AG08396 (cell line): ENCODE measurements around the gene ADGRL2.

Source experiments
- DNase-seq: peaks from one replicate; pipeline ENCODE4 v3.0.0; 2012; ENCODE audit warnings: low spot score, mixed read lengths

ADGRL2 gene

DNA sequence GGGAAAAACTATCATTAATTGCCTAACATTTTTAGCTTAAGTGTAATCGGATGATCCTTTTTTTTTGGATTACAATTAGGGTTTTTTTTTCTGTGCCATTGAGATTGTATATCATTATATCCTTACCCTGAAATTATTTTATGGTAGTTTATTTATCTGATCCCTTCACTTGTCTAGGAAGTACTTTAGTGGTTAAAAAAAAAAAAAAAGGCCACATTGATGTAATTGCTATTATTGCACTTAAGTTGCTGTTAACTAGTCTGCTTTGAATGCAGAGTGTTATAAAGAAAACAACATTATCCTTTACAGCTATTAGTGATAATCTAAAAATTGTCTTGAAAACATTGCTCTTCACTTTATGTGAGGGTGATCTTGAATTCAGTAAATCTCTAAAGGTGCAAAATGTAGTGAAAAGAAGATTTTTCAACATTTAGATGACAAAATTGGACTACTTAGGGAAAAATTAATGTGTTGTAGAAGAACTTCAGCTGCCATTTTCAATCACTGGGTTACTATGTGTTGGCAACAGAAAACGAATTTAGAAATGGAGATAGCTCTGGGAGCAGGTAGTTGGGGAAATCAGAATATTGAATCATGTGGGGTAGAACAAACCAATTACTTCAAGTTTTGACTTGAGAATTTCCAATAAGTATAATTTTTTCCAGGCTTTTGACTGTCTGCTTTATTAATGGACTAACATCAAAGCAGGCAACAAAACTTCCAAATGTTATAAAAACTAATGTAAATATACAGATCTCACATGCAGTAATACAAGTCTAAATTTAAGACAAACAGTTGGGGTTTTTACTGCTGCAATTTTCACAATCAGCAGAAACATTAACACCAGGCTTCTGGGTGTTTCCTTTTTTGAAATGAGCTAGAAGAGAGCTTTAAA, 5.0 kb downstream of the ADGRL2 start:
- no peak for DNase-seq

DNA sequence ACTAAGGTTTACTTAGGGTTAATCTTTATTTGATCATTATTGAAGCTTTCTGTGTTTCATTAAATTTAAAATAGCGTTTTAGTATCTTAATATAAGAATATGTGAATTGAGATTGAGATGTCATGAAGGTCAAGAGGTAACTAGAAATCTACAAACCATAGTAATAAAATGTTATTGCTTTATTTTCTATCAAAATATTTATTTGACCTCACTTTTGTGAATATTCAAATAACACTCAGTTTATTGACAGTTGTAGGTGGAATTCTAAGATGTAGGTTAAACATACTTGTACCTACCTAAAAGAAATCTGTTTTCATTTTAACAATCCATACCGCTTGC, 5.7 kb downstream of the ADGRL2 start:
- no peak for DNase-seq

DNA sequence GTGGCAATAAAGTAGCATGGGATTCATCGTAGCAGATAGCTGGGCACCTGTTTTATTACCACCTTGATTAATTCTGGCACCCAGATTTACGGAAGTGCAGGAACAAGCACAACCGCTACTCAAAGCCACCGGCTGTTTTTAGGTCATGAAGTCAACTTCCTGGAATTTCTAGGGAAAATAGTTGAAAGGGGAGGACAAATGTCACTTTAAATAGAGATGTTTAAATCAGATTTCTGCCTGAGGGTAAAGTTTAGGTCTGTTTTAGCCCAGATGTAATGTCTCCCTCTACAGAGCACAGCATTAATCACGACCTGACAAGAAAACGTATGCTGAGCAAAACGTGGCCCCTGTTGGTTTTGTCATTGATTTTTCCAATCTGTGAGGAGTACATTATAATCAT, 8.0 kb downstream of the ADGRL2 start:
- DNase-seq = no peak

DNA sequence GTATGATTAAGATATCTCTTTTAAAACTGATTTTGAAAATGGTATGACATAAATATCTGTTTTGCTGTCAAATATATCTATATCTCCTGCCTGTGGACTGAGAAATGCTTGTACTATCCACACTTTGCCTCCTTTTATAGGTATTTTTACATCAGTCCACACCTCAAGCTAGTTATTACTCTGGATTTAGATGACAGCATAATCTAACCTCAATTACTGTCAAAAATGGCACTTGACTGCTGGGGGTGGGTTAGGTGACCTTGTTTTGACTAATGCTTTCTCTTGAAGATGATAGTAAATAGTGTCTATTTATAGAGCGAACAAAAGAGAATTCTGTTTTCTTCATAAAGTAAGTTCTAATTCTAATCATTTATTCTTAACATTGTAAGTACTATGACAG, 9.1 kb downstream of the ADGRL2 start:
- no peak for DNase-seq

DNA sequence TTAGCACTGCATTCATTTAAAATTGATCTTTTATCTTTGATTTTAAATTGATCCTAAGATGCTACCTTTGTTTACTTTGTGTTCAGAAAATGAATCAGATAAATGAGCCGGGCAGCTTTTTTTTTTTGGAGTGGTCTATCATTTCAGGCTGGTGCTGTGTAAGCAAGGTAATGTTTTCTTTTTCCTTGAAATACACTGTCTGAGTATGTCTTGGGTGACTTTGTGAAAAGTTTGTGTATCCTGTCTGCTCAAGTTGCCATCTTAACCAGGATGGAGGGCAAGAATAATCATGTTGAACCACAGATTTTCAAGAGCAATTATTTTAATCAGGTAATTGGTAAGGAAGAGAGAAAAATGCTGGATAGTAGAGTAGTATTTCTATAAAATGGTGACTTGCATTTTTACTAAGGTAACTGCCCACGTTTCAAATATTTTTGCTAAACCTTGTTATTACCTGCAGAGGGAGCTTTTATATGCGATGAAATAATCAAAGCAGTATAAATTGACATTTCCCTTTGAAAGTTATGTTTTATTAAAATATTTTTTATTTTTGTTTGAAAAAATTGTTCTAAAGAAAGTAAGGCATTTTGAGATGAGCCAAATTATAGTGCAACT, 11.1 kb downstream of the ADGRL2 start:
- DNase-seq = no peak

DNA sequence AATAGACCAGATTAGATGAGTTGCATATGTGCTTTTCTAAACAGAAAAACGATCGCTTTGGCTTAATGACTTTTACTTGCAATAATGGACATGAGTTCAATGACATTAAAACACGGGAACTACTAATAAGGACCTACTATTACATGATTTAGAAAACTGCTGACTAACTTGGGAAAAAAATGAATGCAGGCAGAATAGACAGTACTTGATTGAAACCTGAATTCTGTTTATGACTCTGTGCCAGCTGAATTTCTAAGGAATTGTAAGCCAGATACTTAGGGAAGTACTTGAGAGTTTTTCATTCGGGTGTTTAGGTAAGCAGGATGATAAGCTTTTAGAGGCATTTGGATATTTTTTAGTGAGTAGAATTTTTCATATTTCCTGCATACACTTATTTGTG, 12.0 kb downstream of the ADGRL2 start:
- DNase-seq = no peak

DNA sequence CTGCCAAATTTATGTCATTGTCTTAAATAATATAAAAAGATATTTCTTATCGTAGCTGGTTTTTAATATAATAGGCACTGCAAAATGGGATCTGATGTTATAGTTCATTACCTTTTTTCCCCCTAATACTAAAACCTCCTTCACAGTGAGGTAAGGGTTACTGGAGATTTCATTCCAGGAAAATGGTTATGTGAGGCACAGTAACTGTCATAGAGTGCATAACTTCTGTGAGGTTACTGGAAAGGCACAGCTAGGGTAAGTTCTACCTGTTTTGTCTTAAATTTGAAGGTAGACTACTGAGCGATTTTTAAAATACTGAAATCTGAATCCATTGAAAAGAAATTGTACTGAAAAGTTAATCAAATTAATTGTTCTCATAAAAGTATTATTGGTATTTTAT, 13.0 kb downstream of the ADGRL2 start:
- DNase-seq = no peak

DNA sequence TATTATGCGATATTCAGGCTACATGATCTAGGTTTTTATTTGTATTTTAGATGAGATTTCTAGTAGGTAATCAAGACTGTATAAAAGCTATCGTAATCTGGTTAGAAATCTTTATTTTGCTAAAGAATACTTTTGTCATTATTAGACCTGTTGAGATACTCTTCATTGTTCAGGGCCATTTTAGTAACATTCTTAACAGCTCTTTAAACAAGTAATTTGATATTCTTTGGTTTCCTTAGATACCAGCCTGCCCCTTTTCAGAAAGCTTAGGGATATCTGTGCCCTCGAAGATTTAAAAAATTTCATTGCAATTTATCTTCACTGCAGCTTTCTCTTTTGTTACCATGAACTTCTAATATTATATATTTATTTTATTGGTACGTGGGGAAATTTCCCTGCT, 18.9 kb downstream of the ADGRL2 start:
- no peak for DNase-seq

DNA sequence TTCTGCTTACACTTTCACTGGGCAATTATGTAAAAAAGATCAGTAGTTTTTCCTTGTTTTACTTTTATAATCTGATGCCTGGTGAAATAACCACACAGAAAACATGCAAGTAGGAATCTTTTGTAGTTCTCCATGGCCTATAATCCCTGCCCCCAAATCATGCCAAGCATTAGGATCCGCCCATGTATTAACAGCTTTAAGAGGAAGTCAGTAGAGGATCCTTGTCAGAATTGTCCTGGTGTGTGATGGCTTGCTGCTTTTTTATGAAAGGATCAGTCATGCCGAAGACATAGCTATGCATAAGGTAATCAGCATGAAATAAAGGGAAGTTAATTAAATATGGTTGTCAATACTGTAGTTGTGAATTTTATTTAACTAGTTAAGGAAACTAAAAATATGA, 20.0 kb downstream of the ADGRL2 start:
- no peak for DNase-seq

DNA sequence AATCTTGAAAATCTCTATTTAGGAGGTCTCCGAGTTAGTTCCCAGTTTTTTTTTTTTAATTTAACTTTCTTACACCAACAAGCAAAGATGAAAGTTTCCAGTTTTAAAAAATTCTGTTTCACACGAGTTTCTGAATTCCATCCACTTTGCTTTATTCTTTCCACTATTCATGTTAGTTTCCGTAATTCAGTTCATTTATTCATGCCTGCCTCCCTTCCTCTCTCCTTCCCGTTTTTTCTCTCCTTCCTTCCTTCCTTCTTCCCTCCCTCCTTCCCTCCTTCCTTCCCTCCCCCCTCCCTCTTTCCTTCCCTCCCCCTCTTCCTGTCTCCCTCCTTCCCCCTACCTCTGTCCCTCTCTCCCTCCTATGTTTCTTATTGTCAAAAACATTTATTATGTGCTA, 22.3 kb downstream of the ADGRL2 start:
- DNase-seq = no peak

DNA sequence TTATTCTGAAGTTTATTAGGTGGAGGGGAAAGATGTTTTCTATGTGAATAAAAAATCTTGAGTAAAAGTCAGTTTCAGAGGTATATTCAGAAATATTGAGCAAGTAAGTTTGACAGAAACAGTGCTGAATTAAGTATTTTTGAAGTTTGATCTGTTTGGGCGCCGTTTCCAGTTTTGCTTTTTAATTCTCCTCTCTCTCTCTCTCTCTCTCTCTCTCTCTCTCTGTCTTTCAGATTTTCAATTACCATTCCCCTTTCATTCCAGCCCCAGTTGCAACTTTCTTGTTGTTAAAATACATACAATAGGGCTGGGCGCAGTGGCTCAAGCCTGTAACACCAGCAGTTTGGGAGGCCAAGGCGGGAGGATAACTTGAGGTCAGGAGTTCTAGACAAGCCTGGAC, 24.0 kb downstream of the ADGRL2 start:
- no peak for DNase-seq

DNA sequence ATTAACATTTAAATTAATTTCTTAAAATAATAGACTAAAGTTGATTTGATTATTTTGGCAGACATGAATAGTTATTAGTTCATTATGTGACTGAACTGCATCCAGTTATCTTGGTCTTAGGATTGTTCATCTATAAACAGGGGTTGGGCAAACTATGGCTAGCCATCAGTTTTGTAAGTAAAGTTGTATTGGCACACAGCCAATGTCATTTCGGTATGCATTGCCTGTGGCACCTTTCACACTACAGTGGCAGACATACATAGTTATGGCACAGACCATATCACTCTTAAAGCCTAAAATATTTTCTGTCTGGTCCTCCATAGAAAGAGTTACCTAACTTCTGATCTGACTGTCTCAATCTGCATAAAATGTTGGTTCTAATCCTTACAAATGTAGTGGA, 27.2 kb downstream of the ADGRL2 start:
- DNase-seq = no peak

DNA sequence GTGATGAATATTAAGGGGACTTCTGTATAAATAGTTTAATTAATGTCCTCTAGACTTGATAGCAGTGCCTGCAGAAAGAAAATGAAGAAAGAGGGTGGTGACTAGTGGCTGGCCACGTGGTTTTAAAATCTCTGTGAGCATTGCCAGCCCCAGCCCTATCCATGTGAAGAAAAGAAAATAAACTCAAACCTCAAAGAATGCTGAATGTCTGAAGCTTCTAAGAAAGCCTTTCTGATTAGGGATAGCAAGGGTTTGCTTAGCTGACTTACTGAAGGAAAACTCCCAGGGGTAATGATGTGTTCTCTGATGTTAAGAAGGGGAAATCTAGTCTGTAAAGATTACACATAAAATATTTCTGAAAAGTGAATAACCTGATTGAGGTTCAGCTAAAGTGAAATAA, 31.8 kb downstream of the ADGRL2 start:
- DNase-seq = peak; percentile 5

DNA sequence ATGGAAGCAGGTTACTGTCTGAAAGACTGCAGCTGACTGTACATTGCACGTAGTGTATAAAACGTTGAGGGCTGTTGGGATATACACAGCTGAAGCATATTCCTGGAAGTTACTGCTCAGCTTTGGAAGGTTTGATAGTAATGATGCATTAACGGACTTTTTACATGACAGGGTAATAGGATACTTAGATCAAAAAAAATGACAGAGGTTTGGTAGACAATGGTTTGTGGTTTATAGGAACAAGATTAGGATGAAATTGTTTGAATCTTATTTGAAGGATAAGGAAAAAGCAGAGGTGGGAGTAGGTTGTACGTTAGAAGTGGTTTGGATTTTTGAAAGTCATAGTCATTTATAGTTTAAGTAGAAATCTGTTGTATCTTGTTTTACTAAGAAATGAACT, 33.0 kb downstream of the ADGRL2 start:
- DNase-seq = no peak

DNA sequence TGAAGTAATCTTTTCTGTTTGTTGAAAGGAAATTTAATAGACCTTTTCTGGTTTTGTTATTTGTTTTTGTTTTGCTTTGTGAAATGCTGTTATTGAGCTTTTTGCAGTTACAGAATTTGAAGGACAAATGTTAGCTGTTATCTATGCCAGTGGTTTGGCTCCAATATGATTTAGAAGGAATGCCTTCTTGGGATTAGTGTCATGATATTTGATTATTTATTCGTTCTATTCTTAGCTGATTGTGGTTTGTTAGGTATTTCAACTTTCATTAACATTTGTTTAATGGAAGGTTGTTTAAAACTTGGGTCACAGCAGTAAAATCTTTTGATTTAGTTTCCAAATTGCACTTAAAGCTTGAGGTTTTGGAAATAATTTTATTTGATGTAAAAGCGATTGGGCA, 33.5 kb downstream of the ADGRL2 start:
- DNase-seq = no peak

DNA sequence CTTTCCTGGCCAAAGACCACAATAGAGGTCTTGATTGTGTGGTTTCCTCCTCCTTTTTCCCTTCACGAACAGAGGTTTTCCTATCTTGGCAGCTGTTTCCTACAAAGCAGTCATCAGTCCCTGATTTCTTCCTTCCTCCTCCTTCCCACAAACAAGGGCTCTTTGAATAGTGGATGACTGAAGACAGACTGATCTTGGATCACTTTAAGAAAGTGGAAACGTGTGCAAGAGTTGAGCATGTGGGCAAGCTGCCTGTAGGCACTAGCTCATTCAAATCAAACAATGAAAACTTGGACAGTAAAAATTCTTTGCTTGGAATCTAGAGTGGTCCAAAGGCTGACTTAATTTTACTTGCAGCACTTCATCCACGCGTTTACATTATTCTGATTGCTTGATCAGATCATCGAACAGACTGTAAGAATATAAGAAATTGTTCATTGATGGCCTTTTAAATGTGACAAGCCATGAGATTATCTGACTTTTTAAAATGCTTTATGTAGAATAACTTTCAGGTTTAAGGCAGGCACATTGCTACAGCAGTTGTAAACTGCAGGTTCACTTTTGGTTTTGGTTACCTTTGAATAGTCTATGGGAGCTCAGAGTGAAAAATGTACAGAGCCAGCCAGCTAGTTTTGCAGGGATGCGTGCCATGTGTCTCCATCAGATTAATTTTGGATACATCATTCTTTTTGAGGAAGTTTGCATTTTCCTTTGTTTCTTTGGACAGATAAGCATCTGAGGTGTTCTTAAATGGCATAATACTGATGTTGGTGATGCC, 34.4 kb downstream of the ADGRL2 start:
- no peak for DNase-seq

DNA sequence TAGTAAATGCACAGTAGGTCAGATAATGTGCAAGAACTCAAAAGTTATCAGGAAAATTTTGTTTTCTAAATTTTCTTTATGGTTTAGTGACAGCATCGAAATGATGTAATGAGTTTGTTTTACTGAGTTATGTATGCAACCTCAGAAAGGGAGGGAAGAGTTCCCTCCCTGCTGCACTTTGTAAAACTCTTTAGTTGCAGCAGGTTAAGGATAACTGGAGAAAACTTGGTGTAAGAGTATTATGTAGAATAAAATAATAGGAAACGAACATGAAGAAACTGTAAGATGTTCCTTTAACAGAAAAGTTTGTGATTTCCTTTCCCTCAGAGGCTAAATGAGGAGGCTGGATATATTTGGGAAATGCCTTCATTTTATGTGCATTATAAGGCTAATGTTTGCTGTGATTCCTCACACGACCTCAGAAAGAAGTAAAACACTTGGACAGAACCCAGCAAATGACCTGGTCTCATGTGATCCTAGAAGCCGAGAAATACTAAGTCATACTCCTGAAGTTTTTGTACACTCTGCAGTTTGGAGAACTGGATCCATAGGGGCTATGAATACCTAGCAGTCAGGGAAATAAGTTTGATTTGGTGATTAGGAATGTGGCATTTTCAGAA, 35.4 kb downstream of the ADGRL2 start:
- DNase-seq = no peak

DNA sequence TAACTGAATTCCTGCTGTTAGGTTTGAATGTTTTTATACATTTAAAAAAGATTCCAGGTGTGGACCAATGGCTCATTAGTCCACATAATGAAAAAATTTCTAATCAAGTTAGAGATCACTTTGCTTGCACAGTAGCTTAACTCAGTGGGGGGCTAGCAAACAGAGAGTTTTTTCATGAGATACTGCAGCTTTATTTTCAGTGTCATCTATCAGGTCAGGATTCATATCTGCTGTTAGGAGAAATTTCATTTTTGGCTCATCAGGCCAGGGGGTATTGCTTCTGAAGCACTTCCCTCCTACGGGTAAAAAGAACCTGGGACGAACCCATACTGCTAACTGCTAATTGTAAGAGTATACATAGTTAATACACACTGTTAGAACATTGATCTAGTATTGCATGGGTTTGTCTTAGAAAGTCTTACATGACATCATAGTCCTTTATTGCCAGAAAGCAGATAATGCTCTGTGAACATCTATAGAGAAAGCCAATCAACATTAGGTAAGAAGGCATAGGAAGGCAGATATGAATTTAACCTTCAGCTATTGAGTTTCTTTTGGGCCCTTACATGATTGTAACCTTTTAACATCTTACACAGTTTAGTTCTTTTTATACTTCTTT, 38.0 kb downstream of the ADGRL2 start:
- no peak for DNase-seq

DNA sequence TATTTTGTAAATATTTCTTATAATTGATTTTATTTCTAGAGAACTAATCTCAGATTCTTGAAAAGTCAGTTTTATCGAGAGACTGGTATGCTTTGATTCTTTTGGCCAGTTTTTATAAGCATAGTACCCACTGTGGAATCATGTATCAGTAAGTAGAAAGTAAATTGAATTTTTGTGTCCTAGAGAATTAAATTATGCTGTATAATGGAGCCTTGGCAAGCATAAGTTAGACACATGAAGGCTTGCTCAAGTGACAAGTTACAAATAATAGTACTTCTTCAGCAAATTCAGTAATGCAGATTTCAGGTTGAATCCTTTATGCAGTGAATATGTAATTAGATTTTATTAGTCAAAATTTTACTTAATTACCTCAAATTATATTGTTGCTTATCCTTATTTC, 40.1 kb downstream of the ADGRL2 start:
- DNase-seq = no peak

DNA sequence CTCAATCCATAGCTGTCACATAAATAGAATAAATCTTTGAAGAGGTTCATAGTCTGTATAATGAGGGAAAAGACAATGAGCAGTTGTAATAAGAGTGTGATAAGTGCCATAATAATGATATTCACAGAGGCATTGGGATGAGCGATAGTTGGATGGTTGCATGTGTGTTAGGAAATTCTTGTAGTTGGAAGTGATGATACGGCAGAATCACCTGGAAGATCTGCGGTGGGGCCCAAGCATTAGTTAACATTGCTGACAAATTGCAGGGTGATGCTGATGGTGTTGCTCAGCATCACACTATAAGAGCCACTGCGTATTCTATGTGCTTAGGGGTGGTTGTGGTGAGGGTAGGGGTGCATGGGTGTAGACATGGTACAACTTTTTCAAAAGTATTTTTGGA, 41.1 kb downstream of the ADGRL2 start:
- no peak for DNase-seq

DNA sequence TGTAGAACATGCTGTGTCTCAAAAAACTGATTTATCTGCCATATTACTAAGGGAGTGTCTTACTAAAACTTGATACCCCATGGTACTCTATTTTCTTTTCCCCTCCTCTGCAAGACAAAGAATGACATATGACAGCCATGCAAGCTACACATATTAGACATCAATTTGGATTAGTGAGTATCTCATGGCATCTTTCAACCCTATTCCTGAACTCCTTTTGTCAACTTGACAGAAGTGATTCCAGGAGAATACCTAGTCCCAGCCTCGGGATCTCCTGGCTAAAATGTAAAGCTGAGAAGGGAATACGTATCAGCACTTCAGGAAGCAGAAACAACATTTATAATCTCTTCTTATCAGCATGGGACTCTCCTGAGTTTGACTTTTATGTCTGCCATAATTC, 43.7 kb downstream of the ADGRL2 start:
- DNase-seq = no peak

DNA sequence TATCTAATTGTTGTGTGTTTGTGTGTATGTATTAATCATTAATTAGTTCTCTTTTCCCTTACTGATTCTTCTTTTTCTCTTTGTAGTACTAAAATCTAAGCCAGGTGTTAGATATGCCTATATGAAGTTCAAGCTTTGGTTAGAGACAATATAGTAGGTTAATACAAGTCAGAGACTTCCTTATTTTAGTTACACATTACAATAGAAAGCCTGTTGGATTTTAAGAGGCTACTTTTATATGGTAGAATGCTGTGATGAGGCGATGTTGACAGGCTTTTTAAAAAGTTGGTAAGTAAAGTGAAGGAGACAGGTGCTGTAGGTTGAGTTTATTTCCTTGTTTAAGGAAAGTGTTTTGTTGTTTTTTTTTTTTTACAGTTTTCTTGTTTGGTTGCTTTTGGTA, 45.9 kb downstream of the ADGRL2 start:
- DNase-seq = no peak
